ENCODE measurements around the gene ZNF334. TPM values are rescaled to one million over a fixed set of nuclear protein-coding genes. Genes with fewer than 3 reads are reported as not detected.

ZNF334 gene
- total RNA-seq, 6 experiments from 2014 or later: 0.87 to 1.6 (median 1.2) TPM

- no peak for TF ChIP-seq CTCF (IDR thresholded peaks at IDR 0.05)
- Mint-ChIP-seq H3K9me3 (no peaks in the 10 kb centered on the region), H3K36me3 (ENCODE audit: low read depth) (no peaks in the 10 kb centered on the region), H3K27me3 (ENCODE audit: insufficient read depth) (peaks cover 6% of the 10 kb centered on the region), H3K4me3 (peak overlapping the region; percentile 12; the same call in 1 of the 2 replicates), H3K27ac (no peak overlapping the region), H3K4me1 (ENCODE audit: low read depth) (no peaks in the 10 kb centered on the region)
- DNase-seq: no peak
Measured at GRCh38 chr20:46485431-46485830, 27.9 kb downstream of the ZNF334 start.

- Mint-ChIP-seq H3K4me3 (peak overlapping the region; percentile 12; the same call in 1 of the 2 replicates), H3K27me3 (ENCODE audit: insufficient read depth) (peaks cover 6% of the 10 kb centered on the region), H3K9me3 (no peaks in the 10 kb centered on the region), H3K4me1 (ENCODE audit: low read depth) (no peaks in the 10 kb centered on the region), H3K36me3 (ENCODE audit: low read depth) (no peaks in the 10 kb centered on the region), H3K27ac (no peak overlapping the region)
- TF ChIP-seq CTCF (IDR thresholded peaks at IDR 0.05): no peak
- no peak for DNase-seq
Measured at GRCh38 chr20:46484954-46485353, 28.4 kb downstream of the ZNF334 start.

GRCh38 chr20:46483879-46484278, 29.5 kb downstream of the ZNF334 start:
- DNase-seq: no peak
- Mint-ChIP-seq H3K27me3 (ENCODE audit: insufficient read depth) (peaks cover 4% of the 10 kb centered on the region), H3K9me3 (no peaks in the 10 kb centered on the region), H3K36me3 (ENCODE audit: low read depth) (no peaks in the 10 kb centered on the region), H3K4me3 (no peak overlapping the region), H3K4me1 (ENCODE audit: low read depth) (no peaks in the 10 kb centered on the region), H3K27ac (no peak overlapping the region)
- TF ChIP-seq CTCF (IDR thresholded peaks at IDR 0.05): no peak

- H3K4me1 Mint-ChIP-seq (ENCODE audit: low read depth): no peaks in the 10 kb centered on the region
- no peak overlapping the region for H3K27ac Mint-ChIP-seq
- TF ChIP-seq CTCF (IDR thresholded peaks at IDR 0.05): no peak
- no peaks in the 10 kb centered on the region for H3K36me3 Mint-ChIP-seq (ENCODE audit: low read depth)
- H3K27me3 Mint-ChIP-seq (ENCODE audit: insufficient read depth): peaks cover 3% of the 10 kb centered on the region
- H3K4me3 Mint-ChIP-seq: no peak overlapping the region
- no peaks in the 10 kb centered on the region for H3K9me3 Mint-ChIP-seq
- no peak for DNase-seq
Measured at GRCh38 chr20:46482864-46483263, 30.5 kb downstream of the ZNF334 start.

- Mint-ChIP-seq H3K4me1 (ENCODE audit: low read depth) (no peaks in the 10 kb centered on the region), H3K27ac (no peak overlapping the region), H3K9me3 (no peaks in the 10 kb centered on the region), H3K4me3 (no peak overlapping the region), H3K27me3 (ENCODE audit: insufficient read depth) (peaks cover 3% of the 10 kb centered on the region; the same call in 1 of the 2 replicates), H3K36me3 (ENCODE audit: low read depth) (no peaks in the 10 kb centered on the region)
- no peak for DNase-seq
- no peak for TF ChIP-seq CTCF (IDR thresholded peaks at IDR 0.05)
Measured at GRCh38 chr20:46477640-46478039, 35.7 kb downstream of the ZNF334 start.

GRCh38 chr20:46477225-46477624, 36.1 kb downstream of the ZNF334 start:
- TF ChIP-seq CTCF (IDR thresholded peaks at IDR 0.05): no peak
- no peaks in the 10 kb centered on the region for H3K4me1 Mint-ChIP-seq (ENCODE audit: low read depth)

More at GRCh38 chr20:46477225-46477624, 36.1 kb downstream of the ZNF334 start:
- H3K36me3 Mint-ChIP-seq (ENCODE audit: low read depth): no peaks in the 10 kb centered on the region
- peaks cover 3% of the 10 kb centered on the region; the same call in 1 of the 2 replicates for H3K27me3 Mint-ChIP-seq (ENCODE audit: insufficient read depth)
- H3K4me3 Mint-ChIP-seq: no peak overlapping the region
- no peak overlapping the region for H3K27ac Mint-ChIP-seq
- H3K9me3 Mint-ChIP-seq: no peaks in the 10 kb centered on the region
- DNase-seq: no peak

All from HFFc6 (cell line).